Coronary artery (tissue), 2 donors: ENCODE data around the gene CBARP.

Experiments used
- DNase-seq: peaks from one replicate; pipeline ENCODE4 v3.0.0-alpha.2; 2017; ENCODE audit warnings: low spot score
- H3K27ac ChIP-seq, 2 donors: fragments of 200-600 bp; sonication (generic); one replicate each; pipeline ENCODE4 v1.5.1; 2016 to 2019
- H3K4me3 ChIP-seq: fragments of 200-600 bp; sonication (generic); 2 replicates; pipeline ENCODE4 v1.5.1; 2016; ENCODE audit warnings: mild to moderate bottlenecking, moderate library complexity
- CTCF ChIP-seq: fragments of 200-600 bp; sonication (generic); IDR thresholded peaks from one replicate; pipeline ENCODE4 v1.5.1; 2019; ENCODE audit warnings: antibody characterized with exemption

CBARP gene

DNA sequence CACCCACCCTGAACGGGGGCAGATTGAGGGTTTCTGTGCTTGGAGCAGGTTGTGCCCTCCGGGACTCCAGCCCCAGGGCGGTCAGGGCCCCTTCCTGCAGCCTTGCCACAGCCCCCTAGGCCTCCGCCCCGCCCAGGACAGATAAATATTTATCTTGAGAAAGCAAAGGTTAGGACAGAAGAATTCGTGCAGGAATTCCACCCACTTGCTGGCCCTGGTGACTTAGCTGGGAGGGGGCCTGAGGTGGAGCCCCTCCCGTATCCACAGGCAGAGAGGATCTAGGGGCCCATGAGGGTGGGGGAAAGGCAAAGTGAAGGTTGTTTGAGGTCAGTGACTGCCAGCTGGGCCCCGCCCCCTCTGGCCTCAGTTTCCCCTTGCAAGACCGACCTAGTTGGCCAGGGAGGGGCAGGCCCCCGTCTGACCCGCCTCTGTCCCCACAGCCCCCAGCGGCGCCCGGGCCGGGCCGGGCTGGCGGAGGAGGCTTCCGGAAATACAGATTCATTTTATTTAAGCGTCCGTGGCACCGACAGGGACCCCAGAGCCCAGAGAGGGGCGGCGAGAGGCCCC lies 15.8 kb upstream of the CBARP start:
- peak overlapping the region; percentile 96 for H3K4me3 ChIP-seq
- no peak for TF ChIP-seq CTCF
- DNase-seq = no peak
- H3K27ac ChIP-seq = peak overlapping the region; percentile 93 to 100

- peak overlapping the region; percentile 96 for H3K4me3 ChIP-seq
- peak overlapping the region; percentile 93 to 100 for H3K27ac ChIP-seq
- peak; percentile 98 for DNase-seq
- no peak for TF ChIP-seq CTCF
Measured at GRCh38 chr19:1252821-1253513, 15.2 kb upstream of the CBARP start.

DNA sequence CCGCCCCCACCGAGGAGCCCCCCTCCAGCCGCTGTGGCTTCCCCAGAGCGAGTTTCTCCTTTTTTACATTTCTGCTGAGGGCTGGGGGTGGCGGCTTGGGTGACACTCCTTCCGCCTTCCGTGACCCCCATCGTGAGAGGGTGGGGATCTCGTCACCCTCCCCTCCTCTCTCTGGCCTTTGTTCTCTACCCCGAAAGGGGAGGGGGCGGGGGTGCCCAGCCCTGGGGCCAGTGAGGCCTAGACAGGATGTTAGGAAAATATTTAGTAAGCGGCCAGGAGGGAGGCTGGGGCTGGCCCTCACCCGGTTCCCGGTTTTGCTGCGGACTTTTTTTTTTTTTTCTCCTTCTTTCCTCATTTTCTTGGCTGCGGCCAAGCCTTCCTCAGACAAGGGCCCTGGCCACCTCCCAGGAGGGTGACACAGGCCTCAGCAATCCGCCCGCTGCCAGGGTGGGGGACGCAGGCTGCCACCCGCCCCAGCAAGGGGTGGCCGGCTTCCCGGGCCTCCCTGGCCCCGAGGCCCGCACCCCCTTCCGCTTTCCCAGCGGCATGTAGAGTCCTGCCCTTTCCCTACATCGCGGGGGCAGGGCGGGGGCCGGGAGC lies 14.5 kb upstream of the CBARP start:
- TF ChIP-seq CTCF = no peak
- peak; percentile 98 for DNase-seq
- Histone ChIP-seq H3K27ac (peak overlapping the region; percentile 93 to 100), H3K4me3 (peak overlapping the region; percentile 96)

- TF ChIP-seq CTCF = no peak
- peak overlapping the region; percentile 96 for H3K4me3 ChIP-seq
- peak overlapping the region; percentile 93 to 100 for H3K27ac ChIP-seq
- no peak for DNase-seq
Measured at GRCh38 chr19:1251330-1252220, 13.8 kb upstream of the CBARP start.

DNA sequence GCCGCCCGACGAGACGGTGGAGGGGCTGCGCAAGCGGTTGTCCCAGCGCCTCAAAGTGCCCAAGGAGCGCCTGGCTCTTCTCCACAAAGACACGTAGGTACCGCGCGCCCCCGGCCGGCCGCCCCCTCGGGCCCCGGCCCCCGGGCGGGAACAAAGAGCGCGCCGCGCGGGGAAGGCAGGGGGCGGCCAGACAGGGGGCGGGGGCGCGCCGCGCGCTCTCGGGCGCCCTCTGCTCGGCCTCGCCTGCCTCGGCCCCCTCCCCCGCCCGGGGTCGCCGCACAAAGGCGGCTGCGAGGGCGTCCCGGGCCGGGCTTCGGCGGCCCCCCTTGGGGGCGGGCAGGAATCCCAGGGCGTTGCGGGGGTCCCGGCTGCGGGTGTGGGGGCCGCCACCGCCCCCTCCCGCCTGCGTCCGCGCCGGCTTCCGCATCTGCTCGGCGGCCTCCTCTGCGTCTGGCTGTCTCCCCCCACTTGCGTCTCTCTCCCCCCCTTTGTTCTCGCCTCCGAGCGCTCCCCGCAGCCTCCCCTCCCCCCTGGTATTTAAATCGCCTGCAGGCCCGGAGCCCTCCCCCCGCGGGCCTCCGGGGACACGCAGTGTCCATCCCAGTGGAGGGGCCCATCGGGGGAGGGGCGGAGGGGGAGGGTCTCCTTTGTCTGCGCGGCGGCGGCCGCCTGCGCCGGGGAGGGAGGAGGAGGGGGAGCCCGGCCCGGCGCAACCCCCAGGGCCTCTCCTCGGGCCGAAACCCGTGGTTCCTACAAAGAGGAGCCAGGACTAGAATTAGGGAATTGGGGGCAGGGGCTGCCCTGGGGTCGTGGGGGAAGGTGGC lies 12.8 kb upstream of the CBARP start:
- DNase-seq = no peak
- peak overlapping the region; percentile 96 for H3K4me3 ChIP-seq
- peak overlapping the region; percentile 93 to 100 for H3K27ac ChIP-seq
- TF ChIP-seq CTCF = no peak

DNA sequence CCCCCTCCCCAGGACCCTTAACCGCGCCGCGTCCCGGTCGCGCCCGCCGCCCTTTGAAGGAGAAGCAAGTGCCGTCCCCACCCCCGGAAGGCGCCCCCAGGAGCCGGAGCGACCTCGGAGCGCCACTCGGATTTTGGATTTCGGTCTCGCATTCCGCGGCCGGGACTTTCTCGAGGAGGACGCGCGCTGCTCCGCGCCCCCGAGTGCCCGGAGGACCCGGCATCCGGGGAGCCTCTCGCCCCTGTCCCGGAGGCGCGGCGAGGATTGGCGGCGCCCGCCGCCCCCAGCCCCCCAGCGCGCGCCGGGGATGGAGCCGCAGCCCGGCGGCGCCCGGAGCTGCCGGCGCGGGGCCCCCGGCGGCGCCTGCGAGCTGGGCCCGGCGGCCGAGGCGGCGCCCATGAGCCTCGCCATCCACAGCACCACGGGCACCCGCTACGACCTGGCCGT lies 12.2 kb upstream of the CBARP start:
- DNase-seq = no peak
- H3K4me3 ChIP-seq = peak overlapping the region; percentile 96
- TF ChIP-seq CTCF = no peak
- peak overlapping the region; percentile 93 to 100 for H3K27ac ChIP-seq
